Measurements from ENCODE around the gene TNNT3. TPM values are rescaled to one million over a fixed set of nuclear protein-coding genes. Genes with fewer than 3 reads are reported as not detected.

Gene TNNT3
- total RNA-seq, 1 experiment from 2014 or later, result 0.71 TPM

GRCh38 chr11:1933416-1934334, 14.2 kb downstream of the TNNT3 start:
- ChIA-PET RAD21 (ENCODE audit: low non-redundant PET in 1 of 2, low total read pairs in 2 of 2, uncharacterized antibody in 2 of 2, unreplicated experiment in 2 of 2) (no interaction called here), POLR2A (no interaction called here), CTCF (interaction anchor here (0.7 kb wide), 1 partner anchor 51 kb away, joined by 3 read pairs; no protein-coding TSS in a partner anchor)
- no peaks in the 10 kb centered on the region for H3K9me2 ChIP-seq (ENCODE audit: insufficient read depth)
- no peak overlapping the region for H3K4me2 ChIP-seq (ENCODE audit: low read length)
- DNase-seq (ENCODE audit: low read depth, low spot score) (no peak), ATAC-seq (no peak)
- H4K20me1 ChIP-seq (ENCODE audit: insufficient read depth), result no peaks in the 10 kb centered on the region
- H3K36me3 ChIP-seq (ENCODE audit: control insufficient read depth in 1 of 2, insufficient read depth in 2 of 2, low read length in 2 of 2), result no peaks in the 10 kb centered on the region
- no peak overlapping the region for H3K4me3 ChIP-seq (replicated peaks in 1 of 2; ENCODE audit: low read depth in 1 of 2, low read length in 2 of 2)
- H3K79me2 ChIP-seq (ENCODE audit: insufficient read depth, low read length), result no peaks in the 10 kb centered on the region
- H3K4me1 ChIP-seq (ENCODE audit: control insufficient read depth in 1 of 2, insufficient read depth in 2 of 2, low read length in 2 of 2), result no peaks in the 10 kb centered on the region
- no peaks in the 10 kb centered on the region for H3K9me3 ChIP-seq (ENCODE audit: control insufficient read depth in 1 of 2, insufficient read depth in 1 of 2, low read depth in 1 of 2, low read length in 2 of 2)
- no TSS peak for BruUV-seq (replicated peaks)
- no peak overlapping the region for H3K9ac ChIP-seq (ENCODE audit: low read length)
- no peak overlapping the region for H2AFZ ChIP-seq (ENCODE audit: low read depth, low read length, poor library complexity, severe bottlenecking)
- H3K27ac ChIP-seq (ENCODE audit: low read depth, low read length), result no peak overlapping the region
- no peaks in the 10 kb centered on the region for H3K27me3 ChIP-seq (ENCODE audit: insufficient read depth, low read length)
- intact Hi-C loops (cut with micrococcal nuclease), result no loop called here
- TF ChIP-seq ZNF274 (IDR thresholded peaks at IDR 0.05; ENCODE audit: low read depth, low read length) (no peak), CEBPB (IDR thresholded peaks at IDR 0.05; ENCODE audit: low read depth) (no peak), TCF7L2 (IDR thresholded peaks at IDR 0.05; ENCODE audit: borderline replicate concordance, extremely low read depth, insufficient read depth, insufficient read length) (no peak), POLR2AphosphoS5 (IDR thresholded peaks at IDR 0.05; ENCODE audit: low read depth, low read length) (no peak), YY1 (IDR thresholded peaks at IDR 0.05; ENCODE audit: extremely low read depth, insufficient replicate concordance, low read depth, low read length) (no peak), ZFX (IDR thresholded peaks at IDR 0.05) (no peak), JUND (IDR thresholded peaks at IDR 0.05) (no peak), RAD21 (IDR thresholded peaks at IDR 0.05; ENCODE audit: low read depth) (no peak), EZH2 (IDR thresholded peaks at IDR 0.05) (no peak)
